ENCODE results near the gene GCG. TPM values are rescaled to one million over a fixed set of nuclear protein-coding genes. Genes with fewer than 3 reads are reported as not detected.

Gene GCG
- not detected in 2 replicates for total RNA-seq

DNA sequence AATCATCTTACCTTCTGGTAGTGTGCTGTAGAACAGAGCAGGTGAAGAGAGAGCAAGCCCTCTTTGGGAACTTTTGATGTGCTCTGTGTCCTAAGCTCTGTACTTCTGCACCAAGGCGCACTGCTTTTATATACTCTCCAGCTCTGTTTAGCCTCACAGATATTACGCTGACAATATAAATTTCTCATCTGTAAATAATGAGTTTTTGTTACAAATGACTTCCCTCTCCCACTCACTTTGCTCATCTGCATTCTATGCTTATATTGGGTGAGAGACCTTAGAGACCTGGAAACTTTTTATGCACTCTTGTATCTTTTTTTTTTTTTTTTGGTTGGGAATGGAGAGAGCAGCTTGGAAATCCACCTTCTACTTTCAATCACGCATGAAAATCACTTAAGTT, at the start of gene GCG:
Gene GCG (minus strand): TSS at position 101 of the 400 bp plus-strand sequence. CDS start 3,069 bp downstream, outside the sequence.

Other genes with a start within 250 kb of the GCG start
- gene DPP4, start 78.0 kb downstream of the GCG start, total RNA-seq, result 71.4 and 636 TPM in 2 replicates
- 247 and 272 TPM in 2 replicates for gene FAP, start 91.2 kb upstream of the GCG start, total RNA-seq
- gene IFIH1, start 166.4 kb upstream of the GCG start, total RNA-seq, result 4.6 and 9.3 TPM in 2 replicates
- 1.1 and 1.8 TPM in 2 replicates for gene GCA, start 191.9 kb upstream of the GCG start, total RNA-seq